GM23338 (cell line): ENCODE data around the gene ERBB4. TPM values are rescaled to one million over a fixed set of nuclear protein-coding genes. Genes with fewer than 3 reads are reported as not detected.
"Not testable (repeated sequence)": the region's sequence is repeated elsewhere in the genome, so short reads cannot be mapped to it uniquely, and the experiment has no call there.

Experiments used
- ATAC-seq: fragments of 200-7000 bp; cut with Tn5 transposase; 3 replicates; pipeline ENCODE4 v1.9.1; 2020
- DNase-seq: peaks from one replicate; pipeline ENCODE4 v3.0.0-alpha.2; 2015; ENCODE audit warnings: low spot score
- H2AFZ ChIP-seq: fragments of 200-600 bp; sonication (generic); 2 replicates; pipeline ENCODE4 v1.8.0; 2016; ENCODE audit warnings: antibody characterized with exemption, mild to moderate bottlenecking, moderate library complexity
- H3F3A ChIP-seq: fragments of 200-600 bp; sonication (generic); replicated peaks from 2 replicates; pipeline ENCODE4 v1.8.0; 2017; ENCODE audit warnings: antibody characterized with exemption, mixed run types, low read depth
- H3K27ac ChIP-seq: fragments of 200-600 bp; sonication (generic); 2 replicates; pipeline ENCODE4 v1.6.1; 2016; ENCODE audit warnings: low read depth
- H3K27me3 ChIP-seq: fragments of 200-600 bp; sonication (generic); 2 replicates; pipeline ENCODE4 v1.8.0; 2016; ENCODE audit warnings: mild to moderate bottlenecking, mixed run types, moderate library complexity; ENCODE audit not compliant: insufficient read depth
- H3K36me3 ChIP-seq: fragments of 200-600 bp; sonication (generic); 2 replicates; pipeline ENCODE4 v1.8.0; 2016; ENCODE audit warnings: mild to moderate bottlenecking; ENCODE audit not compliant: insufficient read depth
- H3K4me1 ChIP-seq: fragments of 200-600 bp; sonication (generic); 2 replicates; pipeline ENCODE4 v1.8.0; 2016; ENCODE audit warnings: mild to moderate bottlenecking, moderate library complexity; ENCODE audit not compliant: insufficient read depth
- H3K4me2 ChIP-seq: fragments of 200-600 bp; sonication (generic); 2 replicates; pipeline ENCODE4 v1.7.1; 2017; ENCODE audit warnings: mixed run types
- H3K4me3 ChIP-seq: fragments of 200-600 bp; sonication (generic); 2 replicates; pipeline ENCODE4 v1.6.1; 2016; ENCODE audit warnings: mixed run types
- H3K79me2 ChIP-seq: fragments of 200-600 bp; sonication (generic); replicated peaks from 2 replicates; pipeline ENCODE4 v1.8.0; 2017; ENCODE audit warnings: mild to moderate bottlenecking; ENCODE audit not compliant: insufficient read depth
- H3K9me2 ChIP-seq: fragments of 200-600 bp; sonication (generic); 2 replicates; pipeline ENCODE4 v1.8.0; 2017; ENCODE audit not compliant: insufficient read depth
- H4K20me1 ChIP-seq: fragments of 200-600 bp; sonication (generic); replicated peaks from 2 replicates; pipeline ENCODE4 v1.8.0; 2017; ENCODE audit warnings: mild to moderate bottlenecking; ENCODE audit not compliant: insufficient read depth
- H3K27ac Mint-ChIP-seq: 2 replicates; pipeline ENCODE4 v1.8.0; 2020; ENCODE audit warnings: inconsistent platforms, mild to moderate bottlenecking, moderate library complexity, mixed read lengths
- H3K27me3 Mint-ChIP-seq: 3 replicates; pipeline ENCODE4 v1.8.0; 2022; ENCODE audit warnings: low read depth, mild to moderate bottlenecking, moderate library complexity, mixed read lengths, inconsistent platforms; ENCODE audit not compliant: insufficient read depth, poor library complexity
- H3K36me3 Mint-ChIP-seq: 3 replicates; pipeline ENCODE4 v1.8.0; 2021; ENCODE audit warnings: low read depth, mild to moderate bottlenecking, inconsistent platforms, moderate library complexity, mixed read lengths
- H3K4me1 Mint-ChIP-seq: 3 replicates; pipeline ENCODE4 v1.8.0; 2020; ENCODE audit warnings: mild to moderate bottlenecking, inconsistent platforms, mixed read lengths
- H3K4me3 Mint-ChIP-seq: 3 replicates; pipeline ENCODE4 v1.8.0; 2021; ENCODE audit warnings: moderate library complexity, mild to moderate bottlenecking, inconsistent platforms, mixed read lengths
- H3K9me3 Mint-ChIP-seq: 3 replicates; pipeline ENCODE4 v1.8.0; 2020; ENCODE audit warnings: moderate library complexity, mild to moderate bottlenecking, inconsistent platforms, mixed read lengths
- CREB1 ChIP-seq: fragments of 250-450 bp; sonication (Bioruptor Pico); IDR thresholded peaks from 2 replicates; pipeline ENCODE4 v1.5.0; 2020; ENCODE audit warnings: low read depth, mild to moderate bottlenecking, moderate library complexity
- CTCF ChIP-seq, 2 experiments: fragments of 200-600 bp in 1 of 2; sonication (generic) in 1 of 2; conservative IDR thresholded peaks; 2 replicates each; pipeline versions ENCODE4 v1.5.1 to v1.6.1; 2016 to 2017; ENCODE audit warnings: antibody characterized with exemption in 2 of 2, low read depth in 2 of 2, mild to moderate bottlenecking in 2 of 2, moderate library complexity in 1 of 2
- ETS1 ChIP-seq: IDR thresholded peaks from 2 replicates; pipeline ENCODE4 v1.6.1; 2016; ENCODE audit warnings: antibody characterized with exemption
- EZH2 ChIP-seq: fragments of 200-600 bp; sonication (generic); IDR thresholded peaks from one replicate; pipeline ENCODE4 v1.8.0; 2017; ENCODE audit warnings: antibody characterized with exemption, mild to moderate bottlenecking, low read depth; ENCODE audit not compliant: unreplicated experiment
- JUNB ChIP-seq: IDR thresholded peaks from one replicate; pipeline ENCODE4 v1.6.1; 2016; ENCODE audit warnings: antibody characterized with exemption; ENCODE audit not compliant: unreplicated experiment
- POLR2AphosphoS5 ChIP-seq: IDR thresholded peaks from 2 replicates; pipeline ENCODE4 v1.6.1; 2016; ENCODE audit warnings: antibody characterized with exemption, low read depth
- REST ChIP-seq: IDR thresholded peaks from one replicate; pipeline ENCODE4 v1.6.1; 2018; ENCODE audit warnings: antibody characterized with exemption; ENCODE audit not compliant: unreplicated experiment
- STAT1 ChIP-seq: IDR thresholded peaks from one replicate; pipeline ENCODE4 v1.6.1; 2016; ENCODE audit warnings: antibody characterized with exemption; ENCODE audit not compliant: unreplicated experiment
- ZNF114 ChIP-seq: fragments of 250-450 bp; sonication (Bioruptor Pico); IDR thresholded peaks from 2 replicates; pipeline ENCODE4 v1.5.0; 2020; ENCODE audit warnings: mild to moderate bottlenecking, moderate library complexity
- ZNF331 ChIP-seq: fragments of 250-450 bp; sonication (Bioruptor Pico); IDR thresholded peaks from 2 replicates; pipeline ENCODE4 v1.5.0; 2020; ENCODE audit warnings: low read depth, mild to moderate bottlenecking, moderate library complexity
- ZNF462 ChIP-seq: fragments of 250-450 bp; sonication (Bioruptor Pico); IDR thresholded peaks from 2 replicates; pipeline ENCODE4 v1.5.0; 2020; ENCODE audit warnings: mild to moderate bottlenecking, moderate library complexity
- polyA plus RNA-seq: library from polyadenylated mRNA; unstranded; fragments of >200 nt; fragmentation: Nextera tagmentation; extraction: Ambion mirVana; gene quantifications from 2 replicates; pipeline ENCODE4 v1.2.1, GENCODE V29; 2016
- total RNA-seq: library from RNA; depleted of rRNA; stranded (reverse); fragments of >200 nt; shearing (Covaris generic); gene quantifications from 2 replicates; pipeline ENCODE4 v1.2.3, GENCODE V29; 2014

Gene ERBB4
- total and polyA plus RNA-seq, 2 experiments from 2014 or later, result 0.73 to 1.1 TPM

- H3F3A ChIP-seq, result no peaks in the 10 kb centered on the region
- no peak overlapping the region for H3K27ac ChIP-seq
- H3K4me3 ChIP-seq, result no peak overlapping the region
- no peaks in the 10 kb centered on the region for H3K79me2 ChIP-seq
- H3K4me1 ChIP-seq, result no peaks in the 10 kb centered on the region
- Mint-ChIP-seq H3K36me3 (no peaks in the 10 kb centered on the region), H3K4me3 (no peak overlapping the region), H3K27me3 (no peaks in the 10 kb centered on the region), H3K4me1 (no peaks in the 10 kb centered on the region), H3K9me3 (no peaks in the 10 kb centered on the region), H3K27ac (no peak overlapping the region)
- TF ChIP-seq POLR2AphosphoS5 (no peak), ZNF462 (CRISPR knock-in tag) (no peak), STAT1 (no peak), CREB1 (CRISPR knock-in tag) (no peak), JUNB (no peak), EZH2 (no peak), ZNF114 (CRISPR knock-in tag) (no peak), REST (no peak), CTCF (conservative IDR thresholded peaks at IDR 0.05; ENCODE audit: low read depth in 2 of 2) (no peak), ZNF331 (CRISPR knock-in tag) (no peak), ETS1 (no peak)
- no peaks in the 10 kb centered on the region for H3K27me3 ChIP-seq
- H3K36me3 ChIP-seq, result no peaks in the 10 kb centered on the region
- H2AFZ ChIP-seq, result no peak overlapping the region
- H3K4me2 ChIP-seq, result no peak overlapping the region
- ATAC-seq (no peak), DNase-seq (no peak)
- no peaks in the 10 kb centered on the region for H3K9me2 ChIP-seq
- no peaks in the 10 kb centered on the region for H4K20me1 ChIP-seq
These were observed 815.7 kb downstream of the ERBB4 start for GRCh38 chr2:211722928-211723327.

- H3F3A ChIP-seq, H3K36me3 ChIP-seq, H3K9me2 ChIP-seq, H3K27ac ChIP-seq, H3K4me3 Mint-ChIP-seq, H3K79me2 ChIP-seq, H3K27me3 Mint-ChIP-seq, DNase-seq, H3K4me1 ChIP-seq, H2AFZ ChIP-seq, H3K27ac Mint-ChIP-seq, H4K20me1 ChIP-seq, H3K9me3 Mint-ChIP-seq, H3K4me1 Mint-ChIP-seq, H3K4me3 ChIP-seq, H3K36me3 Mint-ChIP-seq, ATAC-seq, H3K4me2 ChIP-seq, H3K27me3 ChIP-seq: not testable (repeated sequence)
These were observed 816.7 kb downstream of the ERBB4 start for GRCh38 chr2:211721874-211722273.
